ENCODE measurements around the gene NOL4L.

The NOL4L gene

DNA sequence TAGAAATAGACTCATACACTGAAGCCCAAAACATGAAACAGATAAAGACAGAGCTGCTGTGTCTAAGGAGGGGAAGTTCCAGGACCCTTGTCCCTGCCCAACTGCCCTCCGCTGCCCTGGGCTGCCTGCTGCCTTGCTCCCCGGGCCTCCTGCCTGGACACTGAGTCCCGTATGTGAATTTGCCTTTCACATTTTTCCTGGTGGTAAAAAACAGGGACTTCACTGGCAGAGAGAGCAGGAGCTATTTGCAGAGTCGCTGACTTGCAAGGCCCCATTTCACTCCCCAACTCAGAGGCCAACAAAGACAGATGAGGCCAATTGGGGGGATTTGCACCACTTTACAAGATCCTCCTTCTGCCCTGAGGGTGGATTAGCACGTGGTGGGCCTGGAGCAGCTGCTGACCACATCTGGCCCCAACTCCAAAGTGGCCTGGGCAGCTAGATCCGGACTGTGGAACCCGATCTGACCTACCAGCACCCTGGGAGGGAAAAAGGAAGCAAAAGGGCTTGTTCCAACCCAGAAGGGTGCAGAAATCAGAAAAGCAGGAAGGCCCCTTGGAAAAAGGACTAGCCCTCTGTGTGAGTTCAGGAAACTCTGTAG, 61.4 kb downstream of the NOL4L start:
- Histone ChIP-seq H2BK120ac (ENCODE audit: low read depth, low read length) (no peak overlapping the region), H4K5ac (ENCODE audit: low read length) (no peak overlapping the region), H3K4ac (ENCODE audit: low read depth, low read length) (no peak overlapping the region), H4K8ac (ENCODE audit: low read depth, low read length) (no peak overlapping the region), H2AK5ac (ENCODE audit: low read length) (no peak overlapping the region), H2BK5ac (ENCODE audit: low read length) (no peak overlapping the region), H3K23ac (ENCODE audit: low read length) (no peak overlapping the region), H3K27ac (ENCODE audit: low read depth, low read length) (no peak overlapping the region), H2BK15ac (replicated peaks; ENCODE audit: low read depth) (no peak overlapping the region), H3K4me2 (ENCODE audit: low read length) (no peak overlapping the region), H3K18ac (ENCODE audit: low read length) (no peak overlapping the region), H3K79me1 (ENCODE audit: low read length) (no peaks in the 10 kb centered on the region), H3K9ac (ENCODE audit: low read length) (no peak overlapping the region), H3K27me3 (ENCODE audit: insufficient read depth, low read length, poor library complexity) (no peaks in the 10 kb centered on the region), H3K4me1 (ENCODE audit: control insufficient read depth, low read depth, low read length) (peaks cover 2% of the 10 kb centered on the region), H3K56ac (ENCODE audit: low read length) (no peak overlapping the region), H3K79me2 (ENCODE audit: control insufficient read depth, insufficient read depth, low read length) (no peaks in the 10 kb centered on the region), H3K4me3 (ENCODE audit: low read length) (no peak overlapping the region), H3K36me3 (ENCODE audit: control insufficient read depth, insufficient read depth, low read length) (no peaks in the 10 kb centered on the region)
- no CpG with 5 or more reads among the region's 7 CpGs for WGBS (ENCODE audit: extremely low coverage, insufficient coverage, low lambda C conversion rate)
- no peak for DNase-seq

- H2BK120ac ChIP-seq (ENCODE audit: low read depth, low read length) = no peak overlapping the region
- no peak overlapping the region for H3K27ac ChIP-seq (ENCODE audit: low read depth, low read length)
- no peak overlapping the region for H3K4me3 ChIP-seq (ENCODE audit: low read length)
- no peak overlapping the region for H2BK5ac ChIP-seq (ENCODE audit: low read length)
- no peak overlapping the region for H3K4ac ChIP-seq (ENCODE audit: low read depth, low read length)
- WGBS (ENCODE audit: extremely low coverage, insufficient coverage, low lambda C conversion rate) = no CpG with 5 or more reads among the region's 8 CpGs
- H3K79me1 ChIP-seq (ENCODE audit: low read length) = no peaks in the 10 kb centered on the region
- no peak overlapping the region for H3K23ac ChIP-seq (ENCODE audit: low read length)
- no peak overlapping the region for H3K18ac ChIP-seq (ENCODE audit: low read length)
- H3K56ac ChIP-seq (ENCODE audit: low read length) = no peak overlapping the region
- H4K5ac ChIP-seq (ENCODE audit: low read length) = no peak overlapping the region
- H2AK5ac ChIP-seq (ENCODE audit: low read length) = no peak overlapping the region
- H3K4me2 ChIP-seq (ENCODE audit: low read length) = no peak overlapping the region
- H3K4me1 ChIP-seq (ENCODE audit: control insufficient read depth, low read depth, low read length) = no peaks in the 10 kb centered on the region
- DNase-seq = no peak
- no peak overlapping the region for H4K8ac ChIP-seq (ENCODE audit: low read depth, low read length)
- no peak overlapping the region for H2BK15ac ChIP-seq (replicated peaks; ENCODE audit: low read depth)
- H3K9ac ChIP-seq (ENCODE audit: low read length) = no peak overlapping the region
- no peaks in the 10 kb centered on the region for H3K27me3 ChIP-seq (ENCODE audit: insufficient read depth, low read length, poor library complexity)
- H3K79me2 ChIP-seq (ENCODE audit: control insufficient read depth, insufficient read depth, low read length) = no peaks in the 10 kb centered on the region
- H3K36me3 ChIP-seq (ENCODE audit: control insufficient read depth, insufficient read depth, low read length) = no peaks in the 10 kb centered on the region
Observed at GRCh38 chr20:32522776-32523612, 62.1 kb downstream of the NOL4L start.

- Histone ChIP-seq H3K18ac (ENCODE audit: low read length) (no peak overlapping the region), H3K27me3 (ENCODE audit: insufficient read depth, low read length, poor library complexity) (no peaks in the 10 kb centered on the region), H2BK5ac (ENCODE audit: low read length) (no peak overlapping the region), H3K36me3 (ENCODE audit: control insufficient read depth, insufficient read depth, low read length) (no peaks in the 10 kb centered on the region), H3K23ac (ENCODE audit: low read length) (no peak overlapping the region), H2BK120ac (ENCODE audit: low read depth, low read length) (no peak overlapping the region), H4K8ac (ENCODE audit: low read depth, low read length) (no peak overlapping the region), H3K9ac (ENCODE audit: low read length) (no peak overlapping the region), H4K5ac (ENCODE audit: low read length) (no peak overlapping the region), H3K4me2 (ENCODE audit: low read length) (no peak overlapping the region), H2BK15ac (replicated peaks; ENCODE audit: low read depth) (no peak overlapping the region), H3K4me3 (ENCODE audit: low read length) (no peak overlapping the region), H3K79me2 (ENCODE audit: control insufficient read depth, insufficient read depth, low read length) (no peaks in the 10 kb centered on the region), H3K79me1 (ENCODE audit: low read length) (no peaks in the 10 kb centered on the region), H3K56ac (ENCODE audit: low read length) (no peak overlapping the region), H3K27ac (ENCODE audit: low read depth, low read length) (no peak overlapping the region), H3K4me1 (ENCODE audit: control insufficient read depth, low read depth, low read length) (no peaks in the 10 kb centered on the region), H3K4ac (ENCODE audit: low read depth, low read length) (no peak overlapping the region), H2AK5ac (ENCODE audit: low read length) (no peak overlapping the region)
- DNase-seq = no peak
- WGBS (ENCODE audit: extremely low coverage, insufficient coverage, low lambda C conversion rate) = no CpG with 5 or more reads among the region's 3 CpGs
Observed at GRCh38 chr20:32522526-32522775, 62.7 kb downstream of the NOL4L start.

DNA sequence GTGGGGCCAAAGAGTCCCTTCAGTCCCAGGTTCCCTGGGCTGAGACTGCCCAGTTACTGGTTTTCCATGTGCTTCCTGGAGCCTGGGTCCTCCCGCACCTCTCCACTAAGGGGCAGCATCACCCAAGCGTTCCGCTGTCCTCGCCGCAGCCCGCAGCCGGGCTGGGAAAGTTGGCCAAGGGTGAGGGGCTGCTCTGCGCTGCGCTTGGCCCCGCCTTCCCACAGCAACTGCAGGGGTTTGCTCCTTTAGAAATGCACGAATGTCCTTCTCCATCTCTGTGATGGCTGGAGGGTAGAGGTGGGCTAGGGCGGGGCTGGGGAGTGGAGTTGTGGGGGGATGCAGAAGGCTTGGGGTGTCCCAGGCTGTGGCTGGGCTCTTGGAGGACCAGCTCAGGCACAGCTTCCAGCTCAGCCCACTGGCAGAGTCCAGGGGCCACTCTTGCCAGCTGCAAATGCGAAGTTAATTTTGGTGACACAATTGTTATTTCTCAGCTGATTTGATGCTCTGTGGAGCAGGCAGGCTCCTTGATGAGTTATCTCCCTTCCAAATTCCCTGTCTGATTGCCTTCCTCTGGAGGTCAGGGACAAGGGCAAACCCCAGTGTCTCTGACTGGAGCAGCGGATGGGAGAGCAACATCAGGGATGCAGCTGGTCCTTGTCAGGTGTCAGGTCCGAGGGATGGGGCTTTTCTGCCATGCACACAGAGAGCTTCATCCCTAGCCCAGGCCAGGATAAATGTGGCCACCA, 63.2 kb downstream of the NOL4L start:
- H3K9ac ChIP-seq (ENCODE audit: low read length) = no peak overlapping the region
- no peak overlapping the region for H2BK15ac ChIP-seq (replicated peaks; ENCODE audit: low read depth)
- H4K8ac ChIP-seq (ENCODE audit: low read depth, low read length) = no peak overlapping the region
- no peaks in the 10 kb centered on the region for H3K36me3 ChIP-seq (ENCODE audit: control insufficient read depth, insufficient read depth, low read length)
- H2BK120ac ChIP-seq (ENCODE audit: low read depth, low read length) = no peak overlapping the region
- peaks cover 3% of the 10 kb centered on the region for H3K4me1 ChIP-seq (ENCODE audit: control insufficient read depth, low read depth, low read length)
- no peak overlapping the region for H3K56ac ChIP-seq (ENCODE audit: low read length)
- DNase-seq = peak; percentile 78
- no CpG with 5 or more reads among the region's 15 CpGs for WGBS (ENCODE audit: extremely low coverage, insufficient coverage, low lambda C conversion rate)
- H3K23ac ChIP-seq (ENCODE audit: low read length) = no peak overlapping the region
- H3K4me3 ChIP-seq (ENCODE audit: low read length) = no peak overlapping the region
- no peak overlapping the region for H4K5ac ChIP-seq (ENCODE audit: low read length)
- H2BK5ac ChIP-seq (ENCODE audit: low read length) = no peak overlapping the region
- no peak overlapping the region for H3K27ac ChIP-seq (ENCODE audit: low read depth, low read length)
- H3K4me2 ChIP-seq (ENCODE audit: low read length) = no peak overlapping the region
- H3K27me3 ChIP-seq (ENCODE audit: insufficient read depth, low read length, poor library complexity) = no peaks in the 10 kb centered on the region
- no peaks in the 10 kb centered on the region for H3K79me1 ChIP-seq (ENCODE audit: low read length)
- H3K79me2 ChIP-seq (ENCODE audit: control insufficient read depth, insufficient read depth, low read length) = no peaks in the 10 kb centered on the region
- H3K4ac ChIP-seq (ENCODE audit: low read depth, low read length) = no peak overlapping the region
- no peak overlapping the region for H2AK5ac ChIP-seq (ENCODE audit: low read length)
- H3K18ac ChIP-seq (ENCODE audit: low read length) = no peak overlapping the region

DNA sequence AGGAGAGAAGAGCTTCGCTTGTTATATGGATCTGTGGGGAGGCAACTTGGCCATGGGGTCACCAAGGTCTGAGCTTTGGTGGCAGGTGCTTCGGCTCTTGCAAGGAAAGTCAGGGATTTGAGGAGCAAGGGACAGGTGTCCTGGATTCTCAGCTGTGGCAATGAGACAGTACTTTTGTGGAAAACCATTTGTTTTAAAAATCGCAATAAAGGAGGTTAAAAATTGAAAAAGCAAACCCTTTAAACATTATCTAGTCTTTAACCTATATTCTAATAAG, 64.3 kb downstream of the NOL4L start:
- no peaks in the 10 kb centered on the region for H3K27me3 ChIP-seq (ENCODE audit: insufficient read depth, low read length, poor library complexity)
- DNase-seq = no peak
- no CpG with 5 or more reads among the region's 3 CpGs for WGBS (ENCODE audit: extremely low coverage, insufficient coverage, low lambda C conversion rate)
- no peaks in the 10 kb centered on the region for H3K79me1 ChIP-seq (ENCODE audit: low read length)
- H2BK15ac ChIP-seq (replicated peaks; ENCODE audit: low read depth) = no peak overlapping the region
- no peak overlapping the region for H2BK120ac ChIP-seq (ENCODE audit: low read depth, low read length)
- no peak overlapping the region for H4K5ac ChIP-seq (ENCODE audit: low read length)
- H2BK5ac ChIP-seq (ENCODE audit: low read length) = no peak overlapping the region
- no peak overlapping the region for H3K9ac ChIP-seq (ENCODE audit: low read length)
- no peak overlapping the region for H3K18ac ChIP-seq (ENCODE audit: low read length)
- H3K56ac ChIP-seq (ENCODE audit: low read length) = no peak overlapping the region
- no peak overlapping the region for H3K4me2 ChIP-seq (ENCODE audit: low read length)
- H3K36me3 ChIP-seq (ENCODE audit: control insufficient read depth, insufficient read depth, low read length) = no peaks in the 10 kb centered on the region
- H3K4ac ChIP-seq (ENCODE audit: low read depth, low read length) = no peak overlapping the region
- no peak overlapping the region for H3K27ac ChIP-seq (ENCODE audit: low read depth, low read length)
- H3K4me1 ChIP-seq (ENCODE audit: control insufficient read depth, low read depth, low read length) = peaks cover 8% of the 10 kb centered on the region
- no peak overlapping the region for H3K23ac ChIP-seq (ENCODE audit: low read length)
- no peak overlapping the region for H3K4me3 ChIP-seq (ENCODE audit: low read length)
- no peaks in the 10 kb centered on the region for H3K79me2 ChIP-seq (ENCODE audit: control insufficient read depth, insufficient read depth, low read length)
- H4K8ac ChIP-seq (ENCODE audit: low read depth, low read length) = no peak overlapping the region
- no peak overlapping the region for H2AK5ac ChIP-seq (ENCODE audit: low read length)

All from mesendoderm (in vitro differentiated cells).